Activated CD8-positive, alpha-beta memory T cell treated with anti-CD3 and anti-CD28 coated beads for 4 hours (primary cell): ENCODE data around the gene SUSD5.
"Not testable (repeated sequence)": the region's sequence is repeated elsewhere in the genome, so short reads cannot be mapped to it uniquely, and the experiment has no call there.

Experiments
- DNase-seq, 2 donors: peaks; one replicate each; pipeline ENCODE4 v3.0.0-alpha.2; 2020; ENCODE audit warnings: low read depth in 2 of 2

SUSD5 gene

DNA sequence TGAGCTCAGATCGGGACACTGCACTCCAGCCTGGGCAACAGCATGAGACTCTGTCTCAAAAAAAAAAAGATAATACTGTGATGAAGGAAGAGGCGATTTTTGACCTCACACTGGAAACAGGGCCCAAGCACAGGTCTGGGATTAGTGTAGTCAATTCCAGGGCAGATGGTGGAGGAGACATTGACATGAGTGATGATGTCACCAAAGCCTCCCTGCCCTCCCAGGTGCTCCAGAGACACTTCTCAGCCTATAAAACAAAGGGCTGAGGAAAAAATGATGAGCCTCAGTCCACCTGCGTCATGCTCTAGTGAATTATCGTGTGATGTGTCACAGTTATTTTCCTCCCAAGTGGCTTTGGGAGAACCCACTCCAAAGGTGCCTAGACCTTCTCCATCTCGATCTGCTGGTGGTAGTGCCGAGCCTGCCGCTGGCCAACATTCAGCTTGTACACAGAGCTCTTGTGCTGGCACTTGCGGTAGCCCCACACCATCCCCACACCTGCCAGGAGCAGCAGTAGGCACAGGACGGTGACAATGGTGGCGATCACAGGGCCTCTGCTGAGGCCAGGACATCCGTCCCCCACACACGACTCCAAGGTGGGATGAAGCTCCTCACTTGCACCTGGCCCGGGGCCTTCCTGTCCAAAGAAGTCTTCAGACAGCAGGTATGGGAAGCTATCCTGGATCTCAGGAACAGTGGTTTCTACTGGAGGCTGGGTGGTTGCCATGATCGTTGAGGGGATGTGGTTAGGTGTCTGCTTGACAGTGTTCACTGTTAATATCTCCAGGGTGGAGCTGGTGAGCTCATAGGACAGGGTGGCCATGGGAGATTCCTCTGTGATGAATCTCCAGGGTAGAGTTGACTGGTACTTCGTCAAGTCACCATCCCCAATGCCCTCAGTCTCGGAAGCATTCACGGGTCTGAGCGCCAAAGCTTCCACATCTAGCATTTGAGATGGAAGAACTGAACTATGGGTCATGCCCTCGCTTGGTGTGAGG lies 65.9 kb downstream of the SUSD5 start:
- no peak for DNase-seq

DNA sequence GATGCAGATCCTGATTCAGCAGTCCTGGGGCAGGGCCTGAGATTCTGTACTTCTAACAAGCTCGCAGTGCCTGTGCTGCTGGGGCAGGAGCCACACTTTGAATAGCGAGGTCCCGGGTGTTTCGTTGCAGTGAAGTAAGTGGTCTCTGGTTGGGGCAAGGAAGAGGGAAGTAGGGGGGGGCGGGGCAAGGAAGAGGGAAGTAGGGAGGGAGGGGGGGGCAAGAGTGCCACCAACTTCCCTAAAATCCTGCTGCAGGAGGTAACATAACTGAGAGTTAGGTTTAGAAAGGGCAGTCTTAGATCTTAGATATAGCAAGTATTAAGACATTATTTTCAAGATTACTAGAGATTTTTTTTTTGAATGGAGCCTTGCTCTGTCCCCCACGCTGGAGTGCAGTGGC lies 69.3 kb downstream of the SUSD5 start:
- DNase-seq: no peak

DNA sequence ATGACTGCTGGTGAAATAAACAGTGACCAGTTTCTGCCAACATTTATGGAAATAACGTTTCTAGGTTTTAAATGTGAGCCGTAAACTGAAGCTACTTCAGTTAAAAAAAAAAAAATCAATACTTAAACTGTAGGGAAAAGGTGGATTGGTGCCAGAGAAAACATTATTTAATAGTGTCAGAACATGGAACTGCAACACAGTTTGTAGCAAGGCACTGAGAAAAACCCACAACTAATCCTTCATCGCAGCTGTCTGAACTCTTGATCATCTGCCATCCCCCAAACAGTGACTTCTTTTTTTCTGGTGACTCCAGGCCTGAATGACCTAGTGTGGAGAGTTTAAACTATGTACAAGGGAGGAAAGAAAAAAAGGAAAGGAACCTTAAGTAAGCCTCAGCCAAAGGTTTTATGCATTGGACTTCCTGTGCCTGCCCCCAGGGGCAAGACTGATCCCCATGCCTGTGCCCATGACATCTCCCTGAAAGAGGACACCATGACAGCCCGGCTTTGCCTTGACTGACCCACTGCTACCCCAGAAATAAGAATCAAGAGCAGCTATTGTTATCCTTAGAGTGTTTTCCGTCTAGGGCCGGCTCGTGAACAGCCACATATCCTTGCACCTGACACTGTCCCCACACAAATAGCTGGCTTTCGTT lies 71.7 kb downstream of the SUSD5 start:
- no peak for DNase-seq

DNA sequence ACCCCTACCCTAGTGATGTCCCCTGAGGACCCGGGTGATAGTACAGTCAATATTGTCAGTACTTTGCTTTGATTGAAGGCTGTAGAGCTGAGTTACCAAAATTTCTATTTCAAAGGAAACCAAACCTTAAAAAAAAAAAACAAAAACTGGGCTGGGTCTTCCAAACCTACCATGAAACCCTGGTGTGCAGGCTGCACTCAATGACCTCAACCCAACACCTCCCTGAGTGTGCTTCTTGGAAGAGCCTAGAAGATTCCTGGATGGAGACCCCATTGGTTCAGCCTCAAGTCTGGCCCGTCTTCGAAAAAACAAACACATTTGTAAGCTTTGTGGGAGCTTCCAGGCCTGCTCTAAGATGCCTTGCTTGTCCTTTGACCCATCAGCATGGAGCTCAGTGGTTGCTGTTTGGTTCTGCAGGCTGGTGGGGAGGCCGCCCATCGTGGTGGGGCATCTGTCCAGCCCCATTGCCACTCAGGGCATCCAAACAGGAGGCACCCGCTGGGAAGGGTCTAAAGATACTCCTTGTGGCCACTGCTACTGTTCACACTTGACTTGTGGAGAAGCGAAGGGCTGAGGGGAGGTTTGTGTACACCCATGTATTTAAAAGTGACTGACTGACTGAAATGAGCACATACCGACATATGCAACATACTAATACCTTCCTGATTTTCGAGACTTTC lies 72.6 kb downstream of the SUSD5 start:
- no peak for DNase-seq

DNA sequence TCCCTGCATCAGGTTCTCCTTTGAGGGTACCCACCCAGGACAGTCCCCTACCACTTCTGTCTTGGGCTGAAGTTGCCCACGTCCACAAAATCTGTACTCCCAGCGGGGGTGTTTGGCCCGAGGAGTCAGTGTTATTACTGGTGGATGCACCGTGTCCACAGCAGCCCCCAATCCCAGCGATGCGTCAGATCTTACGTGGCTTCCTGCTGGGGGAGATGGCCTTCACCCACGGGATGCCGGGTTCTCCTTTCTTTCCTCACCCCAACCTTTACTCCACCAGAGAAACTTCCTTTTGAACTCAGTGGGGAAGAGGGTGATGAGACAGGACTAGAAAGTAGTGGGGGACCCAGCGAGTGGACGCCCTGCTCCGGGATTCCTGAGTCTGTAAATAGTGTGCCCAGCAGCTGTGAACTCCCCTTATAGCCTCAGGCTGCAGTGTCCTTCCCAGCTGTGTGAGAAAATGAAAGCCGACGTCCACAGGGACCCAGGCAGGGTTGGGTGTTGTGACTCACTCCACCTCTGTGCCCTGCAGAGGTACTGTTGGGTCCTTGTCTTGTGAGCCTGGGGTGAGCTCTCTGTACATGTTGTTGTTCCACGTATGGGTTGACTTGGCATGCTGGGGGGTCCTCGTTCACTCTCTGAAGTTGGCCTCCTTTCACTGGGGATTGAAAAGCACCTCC lies 73.2 kb downstream of the SUSD5 start:
- DNase-seq: no peak

DNA sequence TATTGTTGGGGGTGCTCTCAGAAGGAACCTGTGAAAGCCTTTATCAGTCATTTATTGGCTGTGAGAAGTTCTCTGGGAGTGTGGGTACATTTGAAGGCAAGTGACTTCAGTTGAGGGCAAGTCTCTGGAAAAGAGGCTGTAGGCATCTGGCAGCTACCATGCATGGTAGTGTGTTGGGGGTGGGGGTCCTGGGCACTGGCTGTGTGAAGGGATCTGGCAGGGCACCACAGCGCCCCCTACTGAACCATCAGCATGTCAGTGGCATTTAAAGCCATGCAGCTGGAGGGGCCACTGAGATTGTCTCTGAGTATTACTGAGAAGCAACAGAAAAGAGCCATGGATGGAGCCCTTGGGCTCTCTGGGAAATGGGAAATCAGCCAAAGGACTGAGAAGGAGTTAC lies 74.2 kb downstream of the SUSD5 start:
- DNase-seq: no peak

DNA sequence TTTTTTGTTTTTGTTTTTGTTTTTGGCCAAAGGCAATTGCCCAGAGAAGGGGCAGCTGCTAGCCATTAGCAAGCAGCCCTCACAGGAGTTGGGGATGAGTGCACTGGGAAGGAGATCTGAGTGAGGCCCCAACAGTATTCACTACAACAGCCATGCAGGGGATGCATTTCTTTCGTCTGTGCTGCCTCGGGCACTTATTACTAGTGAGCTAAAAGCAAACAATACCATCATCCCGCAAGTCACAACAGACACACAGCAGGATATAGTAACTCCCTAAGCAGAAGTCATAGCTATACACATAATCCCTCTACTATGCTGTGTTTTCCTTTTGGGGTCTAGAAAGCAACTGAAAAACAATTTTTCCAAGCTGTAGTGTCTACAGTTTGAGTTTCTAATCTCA lies 77.6 kb downstream of the SUSD5 start:
- DNase-seq: no peak

DNA sequence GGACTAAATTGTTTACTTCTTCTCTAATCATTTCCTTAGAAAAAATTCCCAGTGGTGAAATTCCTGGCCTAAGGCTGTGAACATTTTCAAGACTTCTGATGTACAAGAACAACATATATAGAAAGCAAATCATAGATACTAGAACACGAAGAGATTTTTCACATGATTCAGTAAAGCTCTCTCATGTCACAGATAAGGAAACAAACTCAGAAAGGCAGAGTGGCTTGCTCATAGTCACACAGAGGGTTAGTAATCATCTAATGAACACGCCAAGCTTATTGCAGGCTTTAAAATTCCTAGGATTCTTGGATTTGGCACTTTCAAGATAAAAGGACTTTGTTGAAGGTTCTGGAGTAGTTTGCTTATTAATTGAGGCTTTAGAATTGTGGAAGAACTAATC lies 78.6 kb downstream of the SUSD5 start:
- DNase-seq: no peak

DNA sequence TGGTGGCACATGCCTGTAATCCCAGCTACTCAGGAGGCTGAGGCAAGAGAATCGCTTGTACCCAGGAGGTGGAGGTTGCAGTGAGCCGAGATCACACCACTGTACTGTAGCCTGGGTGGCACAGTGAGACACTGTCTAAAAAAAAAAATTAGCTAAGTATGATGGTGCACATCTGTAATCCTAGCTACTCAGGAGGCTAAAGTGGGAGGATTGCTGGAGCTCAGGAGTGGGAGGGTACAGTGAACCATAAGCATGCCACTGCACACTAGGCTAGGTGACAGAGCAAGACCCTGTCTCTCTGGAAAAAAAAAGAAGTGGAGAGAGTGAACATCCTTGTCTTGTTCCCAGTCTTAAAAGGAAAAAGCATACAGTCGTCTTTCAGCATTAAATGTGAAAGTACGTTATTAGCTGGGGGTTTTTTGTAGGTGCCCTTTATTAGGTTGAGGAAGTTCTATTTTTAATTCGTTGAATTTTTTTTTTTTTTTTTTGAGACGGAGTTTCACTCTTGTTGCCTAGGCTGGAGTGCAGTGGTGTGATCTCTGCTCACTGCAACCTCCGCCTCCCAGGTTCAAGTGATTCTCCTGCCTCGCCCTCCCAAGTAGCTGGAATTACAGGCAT lies 79.5 kb downstream of the SUSD5 start:
- DNase-seq: not testable (repeated sequence)

DNA sequence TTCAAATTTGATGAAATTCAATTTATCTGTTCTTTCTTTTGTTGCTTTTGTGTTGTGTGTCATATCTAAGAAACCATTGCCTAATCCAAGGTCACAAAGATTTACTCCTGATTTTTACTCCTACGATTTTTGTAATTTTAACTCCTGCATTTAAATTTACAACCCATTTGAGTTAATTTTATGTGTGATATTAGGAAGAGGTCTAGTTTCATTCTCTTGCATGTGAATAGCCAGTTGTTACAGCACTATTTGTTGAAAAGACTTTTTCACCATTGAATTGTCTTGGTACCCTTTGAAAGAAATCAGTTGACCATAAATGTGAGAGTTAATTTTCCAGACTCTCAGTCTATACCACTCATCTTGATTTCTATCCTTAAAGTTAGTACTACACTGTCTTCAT lies 80.9 kb downstream of the SUSD5 start:
- DNase-seq: no peak

DNA sequence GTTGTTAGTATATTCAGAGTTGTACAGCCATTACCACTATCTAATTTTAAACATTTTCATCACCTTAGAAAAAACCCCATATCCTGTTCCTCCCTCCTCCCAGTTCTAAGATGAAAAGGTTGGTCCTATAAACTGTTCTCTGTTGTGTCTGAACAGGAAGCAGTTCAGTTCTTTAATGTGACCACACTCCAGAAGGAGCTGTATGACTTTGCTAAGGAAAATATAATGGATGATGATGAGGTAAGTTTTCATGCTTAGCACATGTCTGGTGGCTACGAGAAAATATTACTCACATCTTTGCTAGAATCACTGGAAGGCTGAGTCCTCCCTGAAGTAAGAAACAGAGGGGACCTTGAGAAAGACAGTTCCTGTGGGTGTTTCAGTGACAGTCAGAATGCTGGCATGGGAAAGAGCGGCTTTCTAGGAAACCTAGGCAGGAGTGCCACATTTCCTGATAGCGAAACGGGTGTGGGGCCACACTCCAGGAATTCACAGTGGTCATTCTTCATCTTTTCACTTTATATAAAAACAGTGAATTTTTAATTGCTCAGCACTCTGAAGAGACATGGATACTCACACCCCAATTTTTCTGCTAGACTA lies 84.5 kb downstream of the SUSD5 start:
- no peak for DNase-seq

DNA sequence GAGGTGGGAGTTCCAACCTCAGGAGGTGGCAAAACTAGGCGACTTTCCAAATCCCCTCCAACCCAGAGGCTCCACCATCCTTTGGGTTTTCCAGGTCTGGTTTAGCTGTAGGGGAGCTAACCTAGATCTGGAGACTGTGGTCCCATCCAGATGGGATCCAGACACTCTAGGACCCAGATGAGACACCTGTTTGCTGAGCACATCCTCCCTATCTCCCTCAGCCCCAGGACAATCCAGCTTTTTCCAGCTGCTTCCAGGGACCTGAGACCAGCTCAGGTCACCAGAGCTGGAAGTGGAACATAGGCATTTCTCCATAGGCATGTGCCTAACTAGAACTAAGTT lies 86.6 kb downstream of the SUSD5 start:
- no peak for DNase-seq

DNA sequence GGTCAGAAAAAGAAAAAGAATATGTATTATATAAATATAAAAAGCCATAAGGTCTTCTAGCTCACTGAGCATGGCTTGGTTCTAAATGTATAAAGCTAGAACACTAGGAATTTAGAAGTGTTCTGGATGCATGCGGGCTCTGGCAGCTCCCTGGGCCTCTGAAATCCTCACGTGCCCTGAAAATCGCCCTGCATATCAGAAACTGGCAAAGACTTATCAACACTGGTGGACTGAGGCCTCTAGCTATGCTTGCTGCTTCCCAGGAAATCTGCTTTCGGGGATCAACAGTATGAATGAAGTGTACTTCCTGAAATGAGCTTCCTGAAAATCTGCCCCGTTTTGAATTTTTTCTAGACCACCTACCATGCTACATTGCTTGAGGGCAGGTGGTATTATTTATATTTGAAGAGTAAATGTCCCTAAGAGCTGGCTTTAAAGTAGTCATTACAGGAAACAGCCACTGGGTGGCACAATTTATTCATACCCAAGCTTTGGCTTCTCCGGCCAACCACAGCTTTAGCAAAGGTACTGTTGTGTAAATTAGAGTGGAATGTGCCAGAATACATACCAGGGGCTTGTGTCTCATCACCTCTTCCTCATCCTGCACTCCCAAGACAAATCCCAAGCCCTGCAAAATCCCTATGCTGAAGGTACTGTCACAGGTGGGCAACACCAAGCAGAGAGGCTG lies 87.1 kb downstream of the SUSD5 start:
- DNase-seq: no peak

DNA sequence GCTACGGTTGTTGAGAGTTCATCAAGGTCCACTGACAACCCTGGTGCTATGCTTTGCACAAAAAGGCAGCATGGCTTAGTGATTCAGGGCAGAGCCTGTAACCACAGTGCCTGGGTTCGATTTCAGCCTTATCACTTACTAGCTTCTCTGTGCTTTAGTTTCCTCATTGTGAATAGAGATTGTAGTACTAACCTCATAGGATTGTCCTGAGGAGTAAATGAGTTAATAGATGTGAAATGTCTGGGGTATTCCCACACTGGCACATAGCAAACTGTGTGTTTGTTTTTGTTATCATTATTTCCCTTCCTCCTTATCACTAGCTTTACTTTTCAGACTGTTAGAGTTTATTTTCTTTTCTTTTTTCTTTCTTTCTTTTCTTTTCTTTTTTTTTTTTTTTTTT lies 88.5 kb downstream of the SUSD5 start:
- DNase-seq: no peak

DNA sequence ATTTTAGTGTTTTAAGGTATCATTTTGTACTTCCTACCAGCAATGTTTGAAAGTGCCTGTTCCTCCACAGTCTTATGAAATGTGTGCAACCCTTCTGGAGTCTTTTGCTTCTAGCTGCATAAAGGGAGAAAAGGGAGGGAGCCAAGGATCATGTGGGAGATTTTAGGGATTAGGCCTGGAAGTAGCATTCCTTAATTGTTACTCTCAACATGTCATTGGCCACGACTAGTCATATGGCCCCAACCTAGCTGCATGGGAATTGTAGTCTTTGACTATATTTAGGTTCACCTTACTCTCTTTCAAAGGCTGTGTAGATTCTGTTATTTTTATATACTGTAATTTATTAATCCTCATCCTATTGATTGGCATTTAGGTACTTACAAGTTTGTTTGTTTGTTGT lies 89.9 kb downstream of the SUSD5 start:
- no peak for DNase-seq

DNA sequence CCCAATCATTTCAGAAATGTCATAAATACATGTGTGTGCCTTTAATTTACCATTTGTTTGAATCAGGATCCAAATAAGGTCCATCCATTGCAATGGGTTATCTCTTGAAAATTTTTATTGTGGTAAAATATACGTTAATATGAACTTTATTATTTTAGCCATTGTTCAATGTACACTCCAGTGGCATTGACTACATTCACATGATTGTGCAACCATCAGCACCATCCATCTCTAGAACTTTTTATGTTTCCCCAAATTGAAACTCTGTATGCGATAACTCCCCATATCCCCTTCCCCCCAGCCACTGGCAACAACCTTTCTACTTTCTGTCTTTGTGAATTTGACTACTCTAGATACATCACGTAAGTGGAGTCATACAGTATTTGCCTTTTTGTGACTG lies 92.8 kb downstream of the SUSD5 start:
- no peak for DNase-seq

DNA sequence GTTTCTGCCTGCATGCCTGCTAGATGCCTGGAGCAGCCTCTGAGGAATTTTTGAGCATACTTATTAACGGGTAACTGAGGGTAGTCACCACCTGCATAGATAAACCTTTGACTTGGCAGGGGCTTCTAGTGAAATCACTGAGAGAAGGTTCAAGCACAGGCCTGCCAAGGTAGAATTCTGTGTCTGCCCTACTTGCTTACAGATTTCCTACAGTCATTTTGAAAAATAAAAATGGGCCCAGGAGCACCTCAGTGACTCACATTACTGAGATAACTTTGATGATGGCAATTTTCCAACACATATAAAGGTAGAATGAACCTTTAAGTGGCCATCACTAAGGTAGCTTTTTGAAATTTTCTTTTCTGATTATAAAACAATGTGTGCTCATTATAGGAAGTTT lies 94.0 kb downstream of the SUSD5 start:
- DNase-seq: no peak

DNA sequence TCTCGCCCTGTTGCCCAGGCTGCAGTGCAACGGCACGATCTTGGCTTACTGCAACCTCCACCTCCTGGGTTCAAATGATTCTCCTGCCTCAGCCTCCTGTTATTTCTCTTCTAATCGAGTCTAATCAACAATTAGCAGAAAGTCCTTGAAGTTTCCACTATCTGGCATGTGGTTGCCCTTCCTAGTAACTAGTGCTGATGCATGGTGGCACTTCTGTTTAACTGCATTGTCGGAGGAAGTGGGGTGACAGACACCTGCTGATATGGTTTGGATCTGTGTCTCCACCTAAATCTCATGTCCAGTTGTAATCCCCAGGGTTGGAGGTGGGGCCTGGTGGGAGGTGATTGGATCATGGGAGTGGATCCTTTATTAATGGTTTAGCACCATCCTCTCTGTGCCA lies 95.6 kb downstream of the SUSD5 start:
- DNase-seq: no peak

DNA sequence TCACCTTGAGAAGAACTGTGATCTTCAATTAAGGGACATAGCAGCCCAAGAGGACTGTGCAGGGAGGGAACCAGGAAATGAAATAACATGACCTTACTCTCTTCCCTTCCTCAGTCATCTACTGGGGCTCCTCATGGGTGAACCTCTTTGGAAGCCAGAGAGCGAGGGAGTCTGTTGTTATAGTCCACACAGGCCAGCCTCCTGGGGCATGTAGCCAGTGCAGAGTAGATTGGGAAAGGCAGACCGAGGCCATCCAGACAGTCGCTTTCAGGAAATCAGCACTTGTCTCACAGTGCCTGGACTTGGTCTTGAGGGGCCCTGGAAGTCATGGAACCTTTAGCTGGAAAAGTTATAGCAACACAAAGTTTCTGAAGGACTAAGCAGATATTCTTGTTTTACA lies 98.7 kb downstream of the SUSD5 start:
- DNase-seq: no peak

DNA sequence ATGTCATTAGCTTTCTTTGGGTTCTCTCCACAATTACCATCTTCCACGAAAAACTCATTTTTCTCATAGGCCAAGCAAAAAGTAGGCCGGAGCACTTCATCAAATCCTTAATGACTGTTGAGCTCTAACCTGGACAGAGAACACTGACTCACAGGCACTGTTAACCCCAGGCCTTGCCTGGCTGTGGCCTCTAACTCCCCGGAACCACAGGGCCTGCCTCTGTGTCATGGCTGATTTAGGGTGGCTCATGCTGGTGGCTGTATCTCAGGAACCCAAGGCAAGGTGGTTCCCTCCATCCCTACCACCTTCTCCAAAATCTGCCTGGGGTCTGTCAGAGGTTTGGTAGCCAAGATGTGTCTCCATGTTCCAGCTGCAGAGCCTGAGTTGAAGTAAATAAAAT lies 101.1 kb downstream of the SUSD5 start:
- DNase-seq: no peak
